ENCODE results near the gene HSPA1A. TPM values are rescaled to one million over a fixed set of nuclear protein-coding genes. Genes with fewer than 3 reads are reported as not detected.
"Not testable (repeated sequence)": the region's sequence is repeated elsewhere in the genome, so short reads cannot be mapped to it uniquely, and the experiment has no call there.

Gene HSPA1A
- total RNA-seq, 1 donor from 2014 or later, result 271 TPM

- Histone ChIP-seq H3K4me3 (no peak overlapping the region), H3K9me3 (replicated peaks) (no peaks in the 10 kb centered on the region), H3K27ac (replicated peaks) (peak overlapping the region; percentile 99), H3K36me3 (peaks cover 17% of the 10 kb centered on the region), H3K27me3 (ENCODE audit: low read depth) (no peaks in the 10 kb centered on the region), H3K4me1 (peaks cover 21% of the 10 kb centered on the region)
- intact Hi-C loops (cut with micrococcal nuclease), result no loop called here
- no peak for DNase-seq
- no peak for TF ChIP-seq CTCF (IDR thresholded peaks at IDR 0.05; ENCODE audit: borderline replicate concordance)
These were observed 18.4 kb upstream of the HSPA1A start for GRCh38 chr6:31796993-31797385.

- Histone ChIP-seq H3K9me3 (replicated peaks) (no peaks in the 10 kb centered on the region), H3K27ac (replicated peaks) (peak overlapping the region; percentile 8), H3K4me1 (peaks cover 21% of the 10 kb centered on the region), H3K4me3 (no peak overlapping the region), H3K27me3 (ENCODE audit: low read depth) (no peaks in the 10 kb centered on the region), H3K36me3 (peaks cover 16% of the 10 kb centered on the region)
- TF ChIP-seq CTCF (IDR thresholded peaks at IDR 0.05; ENCODE audit: borderline replicate concordance), result no peak
- intact Hi-C loops (cut with micrococcal nuclease), result no loop called here
- peak; percentile 3 for DNase-seq
These were observed 17.8 kb upstream of the HSPA1A start for GRCh38 chr6:31797588-31797987.

- Histone ChIP-seq H3K27ac (replicated peaks) (no peak overlapping the region), H3K36me3 (peaks cover 14% of the 10 kb centered on the region), H3K9me3 (replicated peaks) (no peaks in the 10 kb centered on the region), H3K4me1 (peaks cover 13% of the 10 kb centered on the region), H3K4me3 (no peak overlapping the region), H3K27me3 (ENCODE audit: low read depth) (no peaks in the 10 kb centered on the region)
- TF ChIP-seq CTCF (IDR thresholded peaks at IDR 0.05; ENCODE audit: borderline replicate concordance), result no peak
- intact Hi-C loops (cut with micrococcal nuclease), result no loop called here
- no peak for DNase-seq
These were observed 15.6 kb upstream of the HSPA1A start for GRCh38 chr6:31799781-31800180.

- Histone ChIP-seq H3K36me3 (peaks cover 14% of the 10 kb centered on the region), H3K4me1 (peaks cover 13% of the 10 kb centered on the region)
- H3K9me3 ChIP-seq (replicated peaks); H3K27me3 ChIP-seq (ENCODE audit: low read depth); DNase-seq; H3K4me3 ChIP-seq; intact Hi-C loops (cut with micrococcal nuclease); H3K27ac ChIP-seq (replicated peaks): not testable (repeated sequence)
These were observed 14.1 kb upstream of the HSPA1A start for GRCh38 chr6:31801031-31801927.

- Histone ChIP-seq H3K27me3 (ENCODE audit: low read depth) (no peaks in the 10 kb centered on the region), H3K4me3 (peak overlapping the region; percentile 79), H3K9me3 (replicated peaks) (no peaks in the 10 kb centered on the region), H3K4me1 (peaks cover 20% of the 10 kb centered on the region), H3K27ac (replicated peaks) (peak overlapping the region; percentile 94), H3K36me3 (peaks cover 14% of the 10 kb centered on the region)
- intact Hi-C loops (cut with micrococcal nuclease), result no loop called here
- no peak for TF ChIP-seq CTCF (IDR thresholded peaks at IDR 0.05; ENCODE audit: borderline replicate concordance)
- no peak for DNase-seq
These were observed 9.3 kb upstream of the HSPA1A start for GRCh38 chr6:31805939-31806469.
